WTC11 (cell line): Measurements from ENCODE around the gene PCYOX1L.

Source experiments
- ATF3 ChIP-seq: sonication (generic); formaldehyde crosslinking; conservative IDR thresholded peaks from 2 replicates; pipeline ENCODE4 v1.8.1; 2022; ENCODE audit warnings: mild to moderate bottlenecking, missing genetic modification reagents
- NR3C1 ChIP-seq: sonication (generic); formaldehyde crosslinking; conservative IDR thresholded peaks from 2 replicates; pipeline ENCODE4 v1.8.1; 2023; ENCODE audit warnings: low read depth, mild to moderate bottlenecking, missing genetic modification reagents
- TEAD4 ChIP-seq: sonication (generic); formaldehyde crosslinking; IDR thresholded peaks from 2 replicates; pipeline ENCODE4 v1.8.0; 2022; ENCODE audit warnings: mild to moderate bottlenecking, missing genetic modification reagents
- TF ChIP-seq, protein P1 (sequence below): fragments of 200-600 bp; IDR thresholded peaks from 2 replicates; pipeline ENCODE4 v1.8.0; 2022; ENCODE audit warnings: antibody characterized with exemption

DNA sequence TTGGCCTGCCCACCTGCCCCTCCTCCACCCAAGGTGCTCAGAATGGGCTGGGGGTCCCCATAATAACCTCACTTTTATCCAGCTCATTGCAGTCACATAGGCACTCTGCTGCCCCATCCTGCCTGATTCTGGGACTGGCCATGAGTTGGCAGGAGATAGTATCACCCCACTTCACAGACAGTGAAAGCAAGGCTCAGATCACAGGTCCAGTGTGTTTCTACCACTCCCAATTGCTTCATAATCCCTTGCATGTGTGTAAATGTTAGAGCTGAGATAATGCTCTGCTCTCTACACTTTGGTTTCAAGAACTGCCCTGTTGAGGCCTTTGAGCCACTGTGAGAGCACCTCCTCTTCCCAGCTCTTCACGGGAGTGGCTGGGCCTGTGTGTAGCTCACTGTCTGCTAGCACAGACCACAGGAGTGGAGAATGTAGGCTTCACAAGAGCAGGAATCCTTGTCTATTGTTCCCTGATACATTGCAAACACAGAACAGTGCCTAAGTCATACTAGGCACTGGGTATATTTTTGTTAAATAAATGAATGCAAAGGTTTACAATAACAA is 8.4 kb downstream of the PCYOX1L start:
- TF ChIP-seq TEAD4 (CRISPR knock-in tag) (no peak), NR3C1 (CRISPR knock-in tag) (no peak), ATF3 (CRISPR knock-in tag) (no peak)
- TF ChIP-seq, protein P1, sequence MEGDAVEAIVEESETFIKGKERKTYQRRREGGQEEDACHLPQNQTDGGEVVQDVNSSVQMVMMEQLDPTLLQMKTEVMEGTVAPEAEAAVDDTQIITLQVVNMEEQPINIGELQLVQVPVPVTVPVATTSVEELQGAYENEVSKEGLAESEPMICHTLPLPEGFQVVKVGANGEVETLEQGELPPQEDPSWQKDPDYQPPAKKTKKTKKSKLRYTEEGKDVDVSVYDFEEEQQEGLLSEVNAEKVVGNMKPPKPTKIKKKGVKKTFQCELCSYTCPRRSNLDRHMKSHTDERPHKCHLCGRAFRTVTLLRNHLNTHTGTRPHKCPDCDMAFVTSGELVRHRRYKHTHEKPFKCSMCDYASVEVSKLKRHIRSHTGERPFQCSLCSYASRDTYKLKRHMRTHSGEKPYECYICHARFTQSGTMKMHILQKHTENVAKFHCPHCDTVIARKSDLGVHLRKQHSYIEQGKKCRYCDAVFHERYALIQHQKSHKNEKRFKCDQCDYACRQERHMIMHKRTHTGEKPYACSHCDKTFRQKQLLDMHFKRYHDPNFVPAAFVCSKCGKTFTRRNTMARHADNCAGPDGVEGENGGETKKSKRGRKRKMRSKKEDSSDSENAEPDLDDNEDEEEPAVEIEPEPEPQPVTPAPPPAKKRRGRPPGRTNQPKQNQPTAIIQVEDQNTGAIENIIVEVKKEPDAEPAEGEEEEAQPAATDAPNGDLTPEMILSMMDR, result no peak
